Dendritic cell treated with granulocyte-macrophage colony-stimulating factor and Interleukin-4, amounts not matched to agents 40 ng/mL and 50 ng/mL, for 4 days (primary cell): Measurements from ENCODE around the gene TMEM231.
"Not testable (repeated sequence)": the region's sequence is repeated elsewhere in the genome, so short reads cannot be mapped to it uniquely, and the experiment has no call there.

ENCODE experiments used
- H3K27ac Mint-ChIP-seq: one replicate; pipeline ENCODE4 v1.8.0; 2022; ENCODE audit warnings: mild to moderate bottlenecking, mixed read lengths
- H3K27me3 Mint-ChIP-seq: one replicate; pipeline ENCODE4 v1.8.0; 2022; ENCODE audit warnings: mild to moderate bottlenecking, mixed read lengths
- H3K36me3 Mint-ChIP-seq: one replicate; pipeline ENCODE4 v1.8.0; 2022; ENCODE audit warnings: low read depth, mixed read lengths
- H3K4me1 Mint-ChIP-seq: one replicate; pipeline ENCODE4 v1.8.0; 2022; ENCODE audit warnings: low read depth, mixed read lengths
- H3K4me3 Mint-ChIP-seq: one replicate; pipeline ENCODE4 v1.8.0; 2022; ENCODE audit warnings: mild to moderate bottlenecking, moderate library complexity, mixed read lengths
- H3K9me3 Mint-ChIP-seq: one replicate; pipeline ENCODE4 v1.8.0; 2022; ENCODE audit warnings: mixed read lengths
- intact Hi-C: fragments of 100-400 bp; cut with micrococcal nuclease; formaldehyde crosslinking; loops from one replicate; pipeline ENCODE4 v1.15.0; 2022

Gene TMEM231

GRCh38 chr16:75556431-75556950 lies 439 bp upstream of the TMEM231 start:
- Mint-ChIP-seq H3K36me3 (no peaks in the 10 kb centered on the region), H3K27me3 (peaks cover 35% of the 10 kb centered on the region), H3K27ac (peak overlapping the region; percentile 67), H3K9me3 (no peaks in the 10 kb centered on the region), H3K4me1 (peaks cover 16% of the 10 kb centered on the region), H3K4me3 (peak overlapping the region; percentile 82)
- intact Hi-C loops = loop anchor here (1.0 to 10.0 kb wide), 2 partner anchors 10 to 122 kb away; partner anchors contain the start of genes CFDP1 and GABARAPL2

GRCh38 chr16:75555213-75555706 lies 792 bp downstream of the TMEM231 start:
- Mint-ChIP-seq H3K9me3 (no peaks in the 10 kb centered on the region), H3K27ac (peak overlapping the region; percentile 67), H3K36me3 (no peaks in the 10 kb centered on the region), H3K4me3 (peak overlapping the region; percentile 82), H3K4me1 (peaks cover 19% of the 10 kb centered on the region), H3K27me3 (peaks cover 32% of the 10 kb centered on the region)
- intact Hi-C loops = loop anchor here (10.0 kb wide), 1 partner anchor 120 kb away; the partner anchor contains the start of gene CFDP1

- peaks cover 25% of the 10 kb centered on the region for H3K4me1 Mint-ChIP-seq
- H3K27ac Mint-ChIP-seq = no peak overlapping the region
- no peaks in the 10 kb centered on the region for H3K9me3 Mint-ChIP-seq
- peaks cover 21% of the 10 kb centered on the region for H3K27me3 Mint-ChIP-seq
- intact Hi-C loops = loop anchor here (10.0 kb wide), 1 partner anchor 118 kb away; the partner anchor contains the start of gene CFDP1
- no peak overlapping the region for H3K4me3 Mint-ChIP-seq
- no peaks in the 10 kb centered on the region for H3K36me3 Mint-ChIP-seq
Measured at GRCh38 chr16:75552951-75553350, 3.1 kb downstream of the TMEM231 start.

GRCh38 chr16:75550211-75550662 lies 5.8 kb downstream of the TMEM231 start:
- Mint-ChIP-seq H3K27me3 (peaks cover 19% of the 10 kb centered on the region), H3K36me3 (no peaks in the 10 kb centered on the region), H3K4me1 (peaks cover 15% of the 10 kb centered on the region), H3K27ac (peak overlapping the region; percentile 53), H3K4me3 (no peak overlapping the region), H3K9me3 (no peaks in the 10 kb centered on the region)
- intact Hi-C loops = loop anchor here (1.0 to 10.0 kb wide), 4 partner anchors 17 to 115 kb away; partner anchors contain the start of genes CFDP1, GABARAPL2 and TMEM170A

- not testable (repeated sequence) for H3K27me3 Mint-ChIP-seq, H3K27ac Mint-ChIP-seq, H3K4me3 Mint-ChIP-seq, H3K36me3 Mint-ChIP-seq, H3K9me3 Mint-ChIP-seq
- H3K4me1 Mint-ChIP-seq = peaks cover 14% of the 10 kb centered on the region
- intact Hi-C loops = loop anchor here (5.0 kb wide), 1 partner anchor 351 kb away; no protein-coding TSS in a partner anchor
Measured at GRCh38 chr16:75548456-75548855, 7.6 kb downstream of the TMEM231 start.

- no peak overlapping the region for H3K27ac Mint-ChIP-seq
- H3K27me3 Mint-ChIP-seq = peaks cover 1% of the 10 kb centered on the region
- H3K9me3 Mint-ChIP-seq = no peaks in the 10 kb centered on the region
- no peaks in the 10 kb centered on the region for H3K36me3 Mint-ChIP-seq
- intact Hi-C loops = loop anchor here (5.0 kb wide), 1 partner anchor 349 kb away; no protein-coding TSS in a partner anchor
- no peak overlapping the region for H3K4me3 Mint-ChIP-seq
- peaks cover 14% of the 10 kb centered on the region for H3K4me1 Mint-ChIP-seq
Measured at GRCh38 chr16:75546293-75546692, 9.8 kb downstream of the TMEM231 start.

DNA sequence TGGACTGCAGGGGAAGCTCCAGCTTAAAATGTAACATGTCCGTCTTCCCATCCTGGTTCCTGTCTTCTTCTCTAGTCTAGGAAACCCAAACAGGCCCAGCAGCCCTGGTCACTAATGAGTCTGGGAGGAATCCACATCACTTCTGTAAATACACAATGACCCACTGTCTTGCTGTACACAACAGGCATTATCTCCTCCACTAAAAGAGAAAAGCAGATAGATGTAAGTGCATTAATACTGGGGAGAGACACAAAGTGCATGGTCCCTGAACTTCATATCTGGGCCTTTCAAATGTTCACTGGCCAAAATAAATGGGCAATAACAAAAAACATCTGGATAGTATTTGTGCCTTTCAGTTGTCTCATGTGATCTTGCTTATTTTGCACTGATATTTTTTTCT lies 10.2 kb downstream of the TMEM231 start:
- H3K36me3 Mint-ChIP-seq, H3K27me3 Mint-ChIP-seq, H3K4me3 Mint-ChIP-seq, H3K9me3 Mint-ChIP-seq, H3K27ac Mint-ChIP-seq: not testable (repeated sequence)
- intact Hi-C loops = loop anchor here (5.0 kb wide), 1 partner anchor 349 kb away; no protein-coding TSS in a partner anchor
- peaks cover 14% of the 10 kb centered on the region for H3K4me1 Mint-ChIP-seq

GRCh38 chr16:75542462-75542861 lies 13.6 kb downstream of the TMEM231 start:
- H3K27me3 Mint-ChIP-seq, H3K36me3 Mint-ChIP-seq, H3K4me3 Mint-ChIP-seq, H3K9me3 Mint-ChIP-seq, intact Hi-C loops, H3K27ac Mint-ChIP-seq, H3K4me1 Mint-ChIP-seq: not testable (repeated sequence)

- Mint-ChIP-seq H3K9me3 (no peaks in the 10 kb centered on the region), H3K27ac (no peak overlapping the region), H3K27me3 (no peaks in the 10 kb centered on the region), H3K36me3 (no peaks in the 10 kb centered on the region), H3K4me3 (no peak overlapping the region), H3K4me1 (no peaks in the 10 kb centered on the region)
- intact Hi-C loops = no loop called here
Measured at GRCh38 chr16:75541236-75541635, 14.8 kb downstream of the TMEM231 start.

DNA sequence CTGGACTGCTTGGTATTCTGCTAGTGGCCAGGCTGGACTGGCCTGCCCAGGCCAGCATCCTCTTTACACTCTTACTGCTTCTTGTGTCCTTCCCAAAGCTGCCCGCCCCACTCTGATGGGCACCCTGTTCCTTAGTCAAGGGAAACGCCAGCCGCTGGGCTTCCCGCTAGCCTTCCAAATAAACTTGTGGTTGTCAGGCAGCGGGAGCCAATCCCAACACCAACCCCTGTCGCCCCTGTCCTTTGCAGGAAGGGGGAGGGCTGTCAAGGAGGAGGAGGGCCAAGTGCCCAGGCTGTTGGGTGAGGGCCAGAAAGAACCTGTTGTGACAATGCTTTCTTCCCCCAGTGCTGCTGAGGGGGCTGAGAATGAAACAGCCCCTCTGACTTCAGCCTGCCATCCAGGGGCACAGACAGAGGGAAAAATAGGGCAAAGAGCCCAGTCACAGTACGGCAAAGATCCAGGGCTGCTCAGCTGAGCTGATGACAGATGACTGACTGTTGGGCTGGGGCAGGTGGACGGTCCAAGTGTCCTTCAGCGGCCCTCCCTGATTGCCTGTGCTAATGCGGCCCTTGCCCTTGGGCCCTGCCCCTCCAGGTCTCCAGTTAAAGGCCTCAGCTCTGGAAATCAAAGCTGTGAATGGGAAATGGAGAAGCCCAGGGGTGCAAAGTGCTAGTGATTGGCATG lies 17.0 kb downstream of the TMEM231 start:
- H3K4me3 Mint-ChIP-seq, H3K27me3 Mint-ChIP-seq, H3K4me1 Mint-ChIP-seq, H3K27ac Mint-ChIP-seq, intact Hi-C loops, H3K9me3 Mint-ChIP-seq, H3K36me3 Mint-ChIP-seq: not testable (repeated sequence)

- H3K27me3 Mint-ChIP-seq = peaks cover 3% of the 10 kb centered on the region
- no peaks in the 10 kb centered on the region for H3K9me3 Mint-ChIP-seq
- intact Hi-C loops = no loop called here
- no peaks in the 10 kb centered on the region for H3K4me1 Mint-ChIP-seq
- no peak overlapping the region for H3K27ac Mint-ChIP-seq
- no peak overlapping the region for H3K4me3 Mint-ChIP-seq
- H3K36me3 Mint-ChIP-seq = no peaks in the 10 kb centered on the region
Measured at GRCh38 chr16:75537776-75538175, 18.3 kb downstream of the TMEM231 start.

GRCh38 chr16:75535901-75536300 lies 20.2 kb downstream of the TMEM231 start, which contains the start of gene CHST5:
Gene CHST5 (minus strand): TSS chr16:75536108. CDS start chr16:75530384, 5,724 bp downstream.
- H3K27ac Mint-ChIP-seq = no peak within 1 kb of the TSS
- intact Hi-C loops = no loop called here
- no peaks in the 10 kb centered on the region for H3K4me1 Mint-ChIP-seq

GRCh38 chr16:75535211-75535843 lies 20.7 kb downstream of the TMEM231 start:
- Mint-ChIP-seq H3K27ac (no peak overlapping the region), H3K4me1 (no peaks in the 10 kb centered on the region), H3K36me3 (no peaks in the 10 kb centered on the region), H3K4me3 (no peak overlapping the region), H3K9me3 (no peaks in the 10 kb centered on the region), H3K27me3 (peaks cover 6% of the 10 kb centered on the region)
- intact Hi-C loops = no loop called here

More at GRCh38 chr16:75535901-75536300, 20.2 kb downstream of the TMEM231 start, which contains the start of gene CHST5:
- Mint-ChIP-seq H3K36me3 (no peaks in the 10 kb centered on the region), H3K4me3 (no peak within 1 kb of the TSS), H3K27me3 (peaks cover 6% of the 10 kb centered on the region), H3K9me3 (no peaks in the 10 kb centered on the region)
